HG03196 (cell line): ENCODE results near the gene LAMA4.
"Not testable (repeated sequence)": the region's sequence is repeated elsewhere in the genome, so short reads cannot be mapped to it uniquely, and the experiment has no call there.

ENCODE experiments used
- ATAC-seq: cut with Tn5 transposase; IDR thresholded peaks from one replicate; pipeline ENCODE4 v1.9.1; 2021; ENCODE audit not compliant: unreplicated experiment

Gene LAMA4

GRCh38 chr6:112215488-112216284 lies 38.7 kb downstream of the LAMA4 start:
- no peak for ATAC-seq

- no peak for ATAC-seq
These were observed 39.6 kb downstream of the LAMA4 start for GRCh38 chr6:112214739-112215269.

- ATAC-seq = no peak
These were observed 43.5 kb downstream of the LAMA4 start for GRCh38 chr6:112210852-112211251.

- ATAC-seq = no peak
These were observed 45.2 kb downstream of the LAMA4 start for GRCh38 chr6:112209131-112209530.

DNA sequence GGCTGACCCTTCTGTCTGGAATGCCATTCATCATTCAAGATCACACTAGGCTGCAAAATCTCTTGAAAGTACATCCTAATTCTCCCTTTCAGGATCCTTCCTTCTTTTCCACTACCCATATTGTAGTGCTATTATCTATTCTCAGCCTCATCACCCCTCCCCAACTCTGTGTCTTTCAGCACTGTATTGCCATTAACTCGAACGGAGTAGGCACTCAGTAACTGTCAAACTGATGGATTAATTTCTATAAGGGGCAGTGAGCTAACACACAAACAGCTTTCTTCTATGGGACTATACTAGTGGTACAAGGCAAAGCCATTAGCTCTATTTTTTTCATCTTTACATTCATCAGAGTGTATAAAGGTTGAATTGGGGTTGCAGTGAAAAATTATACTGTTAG lies 46.6 kb downstream of the LAMA4 start:
- ATAC-seq = no peak

DNA sequence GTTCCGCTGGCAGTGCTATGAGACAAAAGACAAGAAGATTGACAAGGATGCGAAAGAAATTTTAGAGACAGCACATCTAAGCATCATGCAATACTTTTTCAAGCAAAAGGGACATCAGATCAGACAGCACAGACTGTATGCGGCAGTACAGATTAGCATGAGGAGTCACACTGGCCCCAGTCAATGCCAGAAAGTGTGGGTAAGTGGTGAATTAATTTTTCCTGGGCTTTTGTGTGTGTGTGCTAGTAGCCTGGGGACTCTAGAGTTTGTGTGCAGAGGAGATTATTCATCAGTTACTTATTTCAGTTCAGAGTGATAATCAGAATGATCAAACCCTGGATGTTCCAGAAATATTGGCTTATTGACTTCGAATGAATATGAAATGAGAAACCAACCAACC lies 47.2 kb downstream of the LAMA4 start:
- no peak for ATAC-seq

GRCh38 chr6:112206110-112206458 lies 48.3 kb downstream of the LAMA4 start:
- ATAC-seq = no peak

GRCh38 chr6:112205427-112206109 lies 48.8 kb downstream of the LAMA4 start:
- ATAC-seq = no peak

GRCh38 chr6:112204350-112204706 lies 50.0 kb downstream of the LAMA4 start:
- no peak for ATAC-seq

DNA sequence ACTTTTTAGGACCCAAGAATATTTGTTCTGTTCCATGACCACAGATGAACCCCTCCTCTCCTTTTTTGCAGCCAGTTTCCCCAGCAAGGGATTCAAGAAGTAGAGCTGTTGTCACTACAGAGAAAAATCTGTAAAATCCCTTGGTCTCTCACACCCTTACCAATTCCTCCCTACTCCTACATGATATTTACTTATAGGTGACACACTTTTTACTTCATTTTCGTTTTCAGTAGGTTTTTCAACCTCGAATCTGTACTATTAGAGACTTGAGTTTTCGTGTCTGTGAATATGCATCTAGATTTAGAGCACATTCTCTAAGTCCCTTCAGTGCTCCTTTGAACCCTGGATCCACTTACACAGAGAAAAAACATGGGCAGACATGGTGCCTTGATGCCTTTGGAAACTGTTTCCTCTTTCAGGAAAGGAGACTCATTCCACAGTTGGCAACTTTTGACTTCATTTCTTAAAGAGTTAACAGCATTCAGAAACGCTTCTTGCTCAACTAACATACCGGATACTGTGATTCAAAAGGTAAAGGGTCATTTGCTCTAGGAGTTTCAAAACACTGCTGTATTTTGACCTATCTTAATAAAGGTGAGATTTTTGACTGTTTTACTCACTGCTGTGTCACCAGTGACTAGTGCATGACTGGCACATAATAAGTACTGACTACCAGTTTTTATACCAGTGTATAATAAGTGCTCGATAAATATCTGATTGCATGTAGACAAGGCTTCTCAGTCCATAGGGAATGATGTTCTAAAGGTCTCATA lies 50.6 kb downstream of the LAMA4 start:
- no peak for ATAC-seq

- ATAC-seq = no peak
These were observed 51.6 kb downstream of the LAMA4 start for GRCh38 chr6:112202639-112203341.

DNA sequence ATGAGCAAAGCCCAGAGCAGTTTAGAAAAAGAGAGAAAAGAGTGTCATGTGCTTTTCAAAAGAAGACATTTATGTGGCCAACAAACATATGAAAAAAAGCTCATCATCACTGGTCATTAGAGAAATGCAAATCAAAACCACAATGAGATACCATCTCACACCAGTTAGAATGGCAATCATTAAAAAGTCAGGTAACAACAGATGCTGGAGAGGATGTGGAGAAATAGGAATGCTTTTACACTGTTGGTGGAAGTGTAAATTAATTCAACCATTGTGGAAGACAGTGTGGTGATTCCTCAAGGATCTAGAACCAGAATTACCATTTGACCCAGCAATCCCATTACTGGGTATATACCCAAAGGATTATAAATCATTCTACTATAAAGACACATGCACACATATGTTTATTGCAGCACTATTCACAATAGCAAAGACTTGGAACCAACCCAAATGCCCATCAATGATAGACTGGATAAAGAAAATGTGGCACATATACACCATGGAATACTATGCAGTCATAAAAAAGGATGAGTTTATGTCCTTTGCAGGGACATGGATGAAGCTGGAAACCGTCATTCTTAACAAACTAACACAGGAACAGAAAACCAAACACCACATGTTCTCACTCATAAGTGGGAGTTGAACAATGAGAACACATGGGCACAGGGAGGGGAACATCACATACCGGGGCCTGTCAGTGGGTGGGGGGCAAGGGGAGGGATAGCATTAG lies 54.0 kb downstream of the LAMA4 start:
- not testable (repeated sequence) for ATAC-seq

- no peak for ATAC-seq
These were observed 55.4 kb downstream of the LAMA4 start for GRCh38 chr6:112199001-112199403.

- ATAC-seq = no peak
These were observed 55.8 kb downstream of the LAMA4 start for GRCh38 chr6:112198582-112198981.

DNA sequence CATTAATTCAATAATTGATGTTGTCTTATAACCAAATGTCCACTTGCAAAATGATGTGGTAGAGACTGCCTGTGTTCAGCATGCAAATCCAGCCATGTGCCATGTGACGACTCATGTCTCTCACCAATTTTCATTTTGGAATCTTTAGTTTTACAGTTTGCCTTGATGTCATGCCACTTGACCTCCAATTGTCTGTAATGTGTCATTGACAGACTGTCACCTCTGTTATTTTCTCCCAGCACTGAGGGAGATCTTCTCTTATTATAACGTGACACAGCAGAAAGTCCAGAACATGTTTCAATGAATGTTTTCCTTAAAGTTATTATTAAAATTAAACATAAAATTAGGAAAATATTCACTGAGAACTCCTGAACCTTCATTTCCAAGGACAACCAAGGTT lies 56.7 kb downstream of the LAMA4 start:
- ATAC-seq = no peak

DNA sequence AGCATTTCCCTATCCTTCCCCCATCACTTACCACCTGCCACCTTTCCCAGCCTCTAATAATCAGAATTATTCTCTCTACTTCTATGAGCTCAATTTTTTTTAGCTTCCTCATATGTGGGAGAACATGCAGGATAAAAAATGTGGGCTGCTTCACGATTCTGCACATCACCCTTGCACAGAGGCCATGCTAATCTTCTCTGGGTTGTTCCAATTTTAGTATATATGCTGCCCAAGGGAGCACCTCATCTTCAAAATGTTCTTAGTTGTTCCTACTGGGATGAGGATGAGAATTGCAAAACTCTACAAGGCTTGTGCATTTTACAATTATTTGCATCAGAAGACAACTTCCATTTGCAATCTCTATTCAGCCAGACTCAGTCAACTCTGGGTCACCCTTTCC lies 58.1 kb downstream of the LAMA4 start:
- ATAC-seq = no peak

GRCh38 chr6:112195166-112195565 lies 59.2 kb downstream of the LAMA4 start:
- ATAC-seq = no peak

DNA sequence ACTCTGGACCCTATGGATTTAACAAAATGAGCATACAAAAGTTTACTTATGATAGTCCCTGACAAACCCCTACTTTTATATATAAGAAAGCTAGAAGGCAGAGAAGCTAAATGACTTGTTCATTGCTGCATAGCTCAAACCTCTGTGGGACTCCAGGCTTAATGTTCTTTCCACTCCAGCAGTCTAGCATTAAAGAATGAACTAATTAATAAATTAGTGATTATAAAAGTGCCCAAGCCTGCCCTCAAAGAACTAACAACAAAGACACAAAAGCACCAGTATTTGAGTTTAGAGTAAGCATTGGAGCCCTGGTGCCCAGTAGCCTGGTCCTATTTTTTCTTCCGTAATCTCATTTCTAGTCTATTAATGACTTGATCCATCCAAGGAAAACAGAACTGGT lies 59.9 kb downstream of the LAMA4 start:
- ATAC-seq = no peak

DNA sequence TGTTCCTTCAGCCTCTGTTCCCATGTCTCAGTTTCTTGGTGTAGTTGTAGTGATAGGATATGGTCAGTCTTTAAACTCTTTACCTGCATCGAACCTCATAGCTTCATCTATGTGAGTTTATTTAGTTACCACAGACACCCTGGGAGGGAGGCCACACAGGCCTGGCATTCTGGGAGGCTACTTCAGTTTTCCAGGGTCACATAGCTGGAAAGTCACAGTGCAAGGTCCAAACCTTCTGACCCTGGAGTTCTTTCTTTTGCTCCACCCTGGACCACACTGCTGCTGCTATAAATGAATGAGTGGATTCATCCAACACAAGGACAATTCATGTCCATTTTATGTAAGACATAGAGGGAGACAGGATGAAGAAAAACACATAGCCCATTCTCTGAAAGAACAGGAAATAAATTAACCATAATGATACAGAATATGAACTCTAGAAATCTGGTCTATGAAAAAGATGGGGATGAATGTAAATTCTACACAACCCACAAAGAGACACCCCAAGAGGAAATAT lies 60.8 kb downstream of the LAMA4 start:
- ATAC-seq = no peak

GRCh38 chr6:112193117-112193516 lies 61.2 kb downstream of the LAMA4 start:
- no peak for ATAC-seq
